ENCODE measurements around the gene RADX.

Gene RADX, protein sequence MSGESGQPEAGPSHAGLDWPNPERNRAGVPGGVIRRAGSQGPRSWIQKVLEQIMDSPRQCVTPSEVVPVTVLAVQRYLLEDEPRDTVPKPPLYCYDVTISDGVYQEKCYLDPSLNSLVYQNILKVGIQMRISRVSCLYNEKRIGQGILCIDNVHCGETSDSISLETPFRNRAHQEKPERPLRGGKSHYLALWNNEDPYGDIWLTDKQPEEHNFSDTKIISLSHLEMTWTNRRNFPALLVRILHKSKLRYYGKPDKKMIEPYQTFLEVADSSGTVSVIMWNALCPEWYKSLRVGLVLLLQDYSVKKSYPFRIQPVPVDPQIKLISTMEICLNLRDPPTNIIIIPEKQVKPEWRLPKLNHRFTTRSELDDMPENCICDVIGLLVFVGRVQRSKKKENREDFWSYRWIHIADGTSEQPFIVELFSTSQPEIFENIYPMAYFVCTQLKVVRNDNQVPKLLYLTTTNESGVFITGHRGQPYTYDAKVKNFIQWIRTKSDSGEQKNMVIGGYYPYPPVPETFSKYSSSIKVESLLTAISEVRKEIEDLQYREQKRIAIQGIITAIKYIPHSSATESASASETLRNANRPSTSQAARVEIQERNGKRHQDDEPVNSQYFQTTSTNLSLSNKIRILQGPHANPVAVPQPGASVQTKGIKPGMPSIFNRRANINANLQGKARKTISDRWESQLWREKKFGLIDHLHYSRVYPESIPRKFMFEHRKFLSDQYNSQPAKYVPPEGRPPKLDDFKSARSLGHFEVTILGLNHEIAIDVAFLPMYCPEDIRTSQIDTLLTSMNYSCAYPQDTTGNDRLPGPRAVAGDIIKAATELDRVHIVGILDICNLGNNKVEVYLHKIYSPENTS

DNA sequence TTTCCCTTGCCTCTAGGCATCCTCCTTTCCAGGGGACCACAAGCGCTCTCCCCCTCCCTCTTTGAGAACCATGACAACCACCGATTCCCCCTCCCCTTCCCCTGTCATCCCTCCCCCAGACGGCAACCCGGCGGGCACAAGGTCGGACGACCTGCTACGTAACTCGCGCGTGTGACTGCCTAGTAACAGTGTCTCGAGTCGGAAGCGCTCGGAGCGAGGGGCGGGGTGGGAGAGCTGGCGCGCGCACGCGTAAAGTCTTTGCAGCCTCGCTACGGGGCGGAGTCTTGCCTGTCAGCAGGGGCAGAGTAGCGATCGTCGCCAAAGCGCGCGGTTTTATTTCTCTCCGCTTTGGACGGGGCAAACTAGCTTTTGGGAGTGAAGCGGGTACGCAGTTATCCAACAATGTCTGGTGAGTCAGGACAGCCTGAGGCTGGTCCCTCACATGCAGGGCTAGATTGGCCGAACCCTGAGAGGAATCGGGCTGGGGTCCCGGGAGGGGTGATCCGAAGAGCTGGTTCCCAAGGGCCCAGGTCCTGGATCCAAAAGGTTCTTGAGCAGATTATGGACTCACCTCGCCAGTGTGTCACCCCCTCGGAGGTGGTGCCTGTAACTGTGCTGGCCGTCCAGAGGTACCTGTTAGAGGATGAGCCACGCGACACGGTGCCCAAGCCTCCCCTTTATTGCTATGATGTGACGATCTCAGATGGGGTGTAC is at the start of gene RADX:
Gene RADX (plus strand): TSS at position 300 of the 714 bp plus-strand sequence. CDS start 103 bp downstream, at position 403.
- TF ChIP-seq, protein P1, sequence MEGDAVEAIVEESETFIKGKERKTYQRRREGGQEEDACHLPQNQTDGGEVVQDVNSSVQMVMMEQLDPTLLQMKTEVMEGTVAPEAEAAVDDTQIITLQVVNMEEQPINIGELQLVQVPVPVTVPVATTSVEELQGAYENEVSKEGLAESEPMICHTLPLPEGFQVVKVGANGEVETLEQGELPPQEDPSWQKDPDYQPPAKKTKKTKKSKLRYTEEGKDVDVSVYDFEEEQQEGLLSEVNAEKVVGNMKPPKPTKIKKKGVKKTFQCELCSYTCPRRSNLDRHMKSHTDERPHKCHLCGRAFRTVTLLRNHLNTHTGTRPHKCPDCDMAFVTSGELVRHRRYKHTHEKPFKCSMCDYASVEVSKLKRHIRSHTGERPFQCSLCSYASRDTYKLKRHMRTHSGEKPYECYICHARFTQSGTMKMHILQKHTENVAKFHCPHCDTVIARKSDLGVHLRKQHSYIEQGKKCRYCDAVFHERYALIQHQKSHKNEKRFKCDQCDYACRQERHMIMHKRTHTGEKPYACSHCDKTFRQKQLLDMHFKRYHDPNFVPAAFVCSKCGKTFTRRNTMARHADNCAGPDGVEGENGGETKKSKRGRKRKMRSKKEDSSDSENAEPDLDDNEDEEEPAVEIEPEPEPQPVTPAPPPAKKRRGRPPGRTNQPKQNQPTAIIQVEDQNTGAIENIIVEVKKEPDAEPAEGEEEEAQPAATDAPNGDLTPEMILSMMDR (conservative IDR thresholded peaks at IDR 0.05; ENCODE audit: low read depth): no peak
- peak; percentile 64 for DNase-seq (ENCODE audit: low spot score)
- H3K27ac ChIP-seq: no peak within 1 kb of the TSS
- ChIA-PET POLR2A (ENCODE audit: low non-redundant PET) (interaction anchor here (0.7 kb wide), 1 partner anchor 17 kb away, joined by 3 read pairs; no protein-coding TSS in a partner anchor), CTCF (interaction anchor here (0.6 kb wide), 1 partner anchor 552 kb away, joined by 4 read pairs; no protein-coding TSS in a partner anchor)

DNA sequence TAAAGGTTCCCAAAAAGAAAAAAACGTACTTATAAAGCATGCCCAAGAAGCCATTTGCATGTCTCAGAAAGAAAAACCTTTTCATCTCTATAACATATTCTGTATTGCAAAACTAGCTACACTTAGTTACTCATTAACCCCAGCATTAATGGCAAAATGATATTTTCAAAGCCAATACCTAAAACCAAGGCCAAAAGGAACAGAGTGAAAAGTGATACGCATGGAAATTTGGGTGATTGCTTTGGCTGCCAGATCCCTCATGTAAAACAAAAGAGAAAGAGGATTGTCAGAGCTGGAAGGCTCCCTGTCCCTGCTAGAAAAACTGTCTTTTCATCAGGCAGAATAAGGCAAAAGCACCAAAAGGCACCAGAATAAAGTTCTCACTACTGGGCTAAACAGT is 46.8 kb upstream of the RADX start:
- TF ChIP-seq, protein P1 (conservative IDR thresholded peaks at IDR 0.05; ENCODE audit: low read depth): no peak
- H3K27ac ChIP-seq: no peak overlapping the region
- ChIA-PET POLR2A (ENCODE audit: low non-redundant PET) (no interaction called here), CTCF (interaction anchor here (0.6 kb wide), 1 partner anchor 589 kb away, joined by 3 read pairs; no protein-coding TSS in a partner anchor)
- DNase-seq (ENCODE audit: low spot score): no peak

DNA sequence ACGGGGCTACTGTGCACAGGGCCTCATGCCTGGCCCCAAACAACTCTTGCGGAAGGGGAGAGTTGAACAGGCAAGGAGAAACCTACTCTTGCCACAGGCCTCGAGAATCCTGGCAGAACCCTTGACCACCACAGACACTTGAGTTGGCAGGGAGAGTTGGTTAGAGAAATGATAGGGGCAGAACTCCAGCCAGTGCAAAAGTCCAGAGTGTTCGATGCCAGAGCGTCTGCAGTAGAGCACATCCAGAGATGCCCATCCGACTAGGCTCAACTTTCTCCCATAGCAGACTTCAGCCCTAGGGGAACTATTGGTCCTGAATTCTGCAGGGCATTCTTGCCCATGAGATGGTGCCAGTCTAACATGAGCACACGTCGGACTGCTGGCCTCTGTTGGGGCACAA is 45.4 kb upstream of the RADX start:
- H3K27ac ChIP-seq: no peak overlapping the region
- ChIA-PET CTCF (no interaction called here), POLR2A (ENCODE audit: low non-redundant PET) (no interaction called here)
- no peak for DNase-seq (ENCODE audit: low spot score)
- TF ChIP-seq, protein P1 (conservative IDR thresholded peaks at IDR 0.05; ENCODE audit: low read depth): no peak

- TF ChIP-seq, protein P1 (conservative IDR thresholded peaks at IDR 0.05; ENCODE audit: low read depth): no peak
- no peak for DNase-seq (ENCODE audit: low spot score)
- ChIA-PET POLR2A (ENCODE audit: low non-redundant PET) (no interaction called here), CTCF (no interaction called here)
- no peak overlapping the region for H3K27ac ChIP-seq
Measured at GRCh38 chrX:106581856-106582255, 29.9 kb upstream of the RADX start.

GRCh38 chrX:106585478-106585877 is 26.3 kb upstream of the RADX start:
- no peak for DNase-seq (ENCODE audit: low spot score)
- ChIA-PET CTCF (no interaction called here), POLR2A (ENCODE audit: low non-redundant PET) (no interaction called here)
- no peak overlapping the region for H3K27ac ChIP-seq
- TF ChIP-seq, protein P1 (conservative IDR thresholded peaks at IDR 0.05; ENCODE audit: low read depth): no peak

- TF ChIP-seq, protein P1 (conservative IDR thresholded peaks at IDR 0.05; ENCODE audit: low read depth): no peak
- POLR2A ChIA-PET (ENCODE audit: low non-redundant PET): no interaction called here
- no peak for DNase-seq (ENCODE audit: low spot score)
- CTCF ChIA-PET: no interaction called here
- H3K27ac ChIP-seq: no peak overlapping the region
Measured at GRCh38 chrX:106588801-106589200, 23.0 kb upstream of the RADX start.

All from RWPE1 (cell line).